ENCODE data around the gene NTNG1.

The NTNG1 gene

GRCh38 chr1:107493111-107493716, 352.4 kb downstream of the NTNG1 start:
- Histone ChIP-seq H3K27me3 (ENCODE audit: low read depth, low read length) (no peaks in the 10 kb centered on the region), H3K4me1 (ENCODE audit: control insufficient read depth in 1 of 2, insufficient read depth in 2 of 2, low read length in 2 of 2) (no peaks in the 10 kb centered on the region), H3K36me3 (ENCODE audit: control insufficient read depth in 1 of 2, insufficient read depth in 2 of 2, low read length in 2 of 2) (no peaks in the 10 kb centered on the region), H3K4me3 (ENCODE audit: low read depth in 1 of 2, low read length in 2 of 2) (no peak overlapping the region), H3K27ac (ENCODE audit: low read length) (no peak overlapping the region), H3K9me3 (ENCODE audit: control insufficient read depth in 1 of 2, low read length in 2 of 2) (no peaks in the 10 kb centered on the region)

GRCh38 chr1:107494061-107494460, 353.2 kb downstream of the NTNG1 start:
- H3K4me1 ChIP-seq (ENCODE audit: control insufficient read depth in 1 of 2, insufficient read depth in 2 of 2, low read length in 2 of 2) = no peaks in the 10 kb centered on the region
- H3K9me3 ChIP-seq (ENCODE audit: control insufficient read depth in 1 of 2, low read length in 2 of 2) = no peaks in the 10 kb centered on the region
- H3K4me3 ChIP-seq (ENCODE audit: low read depth in 1 of 2, low read length in 2 of 2) = no peak overlapping the region
- no peaks in the 10 kb centered on the region for H3K27me3 ChIP-seq (ENCODE audit: low read depth, low read length)
- H3K27ac ChIP-seq (ENCODE audit: low read length) = no peak overlapping the region
- H3K36me3 ChIP-seq (ENCODE audit: control insufficient read depth in 1 of 2, insufficient read depth in 2 of 2, low read length in 2 of 2) = no peaks in the 10 kb centered on the region

- Histone ChIP-seq H3K27me3 (ENCODE audit: low read depth, low read length) (no peaks in the 10 kb centered on the region), H3K27ac (ENCODE audit: low read length) (no peak overlapping the region), H3K36me3 (ENCODE audit: control insufficient read depth in 1 of 2, insufficient read depth in 2 of 2, low read length in 2 of 2) (no peaks in the 10 kb centered on the region), H3K4me3 (ENCODE audit: low read depth in 1 of 2, low read length in 2 of 2) (no peak overlapping the region), H3K9me3 (ENCODE audit: control insufficient read depth in 1 of 2, low read length in 2 of 2) (no peaks in the 10 kb centered on the region), H3K4me1 (ENCODE audit: control insufficient read depth in 1 of 2, insufficient read depth in 2 of 2, low read length in 2 of 2) (no peaks in the 10 kb centered on the region)
Observed at GRCh38 chr1:107496002-107496401, 355.2 kb downstream of the NTNG1 start.

GRCh38 chr1:107499139-107499744, 358.4 kb downstream of the NTNG1 start:
- no peaks in the 10 kb centered on the region for H3K4me1 ChIP-seq (ENCODE audit: control insufficient read depth in 1 of 2, insufficient read depth in 2 of 2, low read length in 2 of 2)
- H3K36me3 ChIP-seq (ENCODE audit: control insufficient read depth in 1 of 2, insufficient read depth in 2 of 2, low read length in 2 of 2) = no peaks in the 10 kb centered on the region
- H3K27ac ChIP-seq (ENCODE audit: low read length) = no peak overlapping the region
- no peaks in the 10 kb centered on the region for H3K9me3 ChIP-seq (ENCODE audit: control insufficient read depth in 1 of 2, low read length in 2 of 2)
- H3K27me3 ChIP-seq (ENCODE audit: low read depth, low read length) = no peaks in the 10 kb centered on the region
- no peak overlapping the region for H3K4me3 ChIP-seq (ENCODE audit: low read depth in 1 of 2, low read length in 2 of 2)

- H3K27me3 ChIP-seq (ENCODE audit: low read depth, low read length) = no peaks in the 10 kb centered on the region
- no peak overlapping the region for H3K27ac ChIP-seq (ENCODE audit: low read length)
- no peaks in the 10 kb centered on the region for H3K9me3 ChIP-seq (ENCODE audit: control insufficient read depth in 1 of 2, low read length in 2 of 2)
- H3K4me3 ChIP-seq (ENCODE audit: low read depth in 1 of 2, low read length in 2 of 2) = no peak overlapping the region
- no peaks in the 10 kb centered on the region for H3K36me3 ChIP-seq (ENCODE audit: control insufficient read depth in 1 of 2, insufficient read depth in 2 of 2, low read length in 2 of 2)
- no peaks in the 10 kb centered on the region for H3K4me1 ChIP-seq (ENCODE audit: control insufficient read depth in 1 of 2, insufficient read depth in 2 of 2, low read length in 2 of 2)
Observed at GRCh38 chr1:107501081-107501605, 360.3 kb downstream of the NTNG1 start.

GRCh38 chr1:107510347-107510746, 369.5 kb downstream of the NTNG1 start:
- Histone ChIP-seq H3K4me3 (ENCODE audit: low read depth in 1 of 2, low read length in 2 of 2) (no peak overlapping the region), H3K27me3 (ENCODE audit: low read depth, low read length) (no peaks in the 10 kb centered on the region), H3K36me3 (ENCODE audit: control insufficient read depth in 1 of 2, insufficient read depth in 2 of 2, low read length in 2 of 2) (no peaks in the 10 kb centered on the region), H3K9me3 (ENCODE audit: control insufficient read depth in 1 of 2, low read length in 2 of 2) (peaks cover 0 to 3% of the 10 kb centered on the region in 2 donors), H3K4me1 (ENCODE audit: control insufficient read depth in 1 of 2, insufficient read depth in 2 of 2, low read length in 2 of 2) (no peaks in the 10 kb centered on the region), H3K27ac (ENCODE audit: low read length) (no peak overlapping the region)

- no peak overlapping the region for H3K27ac ChIP-seq (ENCODE audit: low read length)
- no peaks in the 10 kb centered on the region for H3K27me3 ChIP-seq (ENCODE audit: low read depth, low read length)
- H3K4me1 ChIP-seq (ENCODE audit: control insufficient read depth in 1 of 2, insufficient read depth in 2 of 2, low read length in 2 of 2) = no peaks in the 10 kb centered on the region
- no peak overlapping the region for H3K4me3 ChIP-seq (ENCODE audit: low read depth in 1 of 2, low read length in 2 of 2)
- no peaks in the 10 kb centered on the region for H3K36me3 ChIP-seq (ENCODE audit: control insufficient read depth in 1 of 2, insufficient read depth in 2 of 2, low read length in 2 of 2)
- H3K9me3 ChIP-seq (ENCODE audit: control insufficient read depth in 1 of 2, low read length in 2 of 2) = peaks cover 0 to 3% of the 10 kb centered on the region in 2 donors
Observed at GRCh38 chr1:107512836-107513235, 372.0 kb downstream of the NTNG1 start.

GRCh38 chr1:107514841-107515240, 374.0 kb downstream of the NTNG1 start:
- Histone ChIP-seq H3K9me3 (ENCODE audit: control insufficient read depth in 1 of 2, low read length in 2 of 2) (no peaks in the 10 kb centered on the region), H3K4me3 (ENCODE audit: low read depth in 1 of 2, low read length in 2 of 2) (no peak overlapping the region), H3K27me3 (ENCODE audit: low read depth, low read length) (no peaks in the 10 kb centered on the region), H3K36me3 (ENCODE audit: control insufficient read depth in 1 of 2, insufficient read depth in 2 of 2, low read length in 2 of 2) (no peaks in the 10 kb centered on the region), H3K27ac (ENCODE audit: low read length) (no peak overlapping the region), H3K4me1 (ENCODE audit: control insufficient read depth in 1 of 2, insufficient read depth in 2 of 2, low read length in 2 of 2) (no peaks in the 10 kb centered on the region)

GRCh38 chr1:107515702-107516101, 374.9 kb downstream of the NTNG1 start:
- Histone ChIP-seq H3K36me3 (ENCODE audit: control insufficient read depth in 1 of 2, insufficient read depth in 2 of 2, low read length in 2 of 2) (no peaks in the 10 kb centered on the region), H3K9me3 (ENCODE audit: control insufficient read depth in 1 of 2, low read length in 2 of 2) (no peaks in the 10 kb centered on the region), H3K4me1 (ENCODE audit: control insufficient read depth in 1 of 2, insufficient read depth in 2 of 2, low read length in 2 of 2) (no peaks in the 10 kb centered on the region), H3K4me3 (ENCODE audit: low read depth in 1 of 2, low read length in 2 of 2) (no peak overlapping the region), H3K27me3 (ENCODE audit: low read depth, low read length) (no peaks in the 10 kb centered on the region), H3K27ac (ENCODE audit: low read length) (no peak overlapping the region)

GRCh38 chr1:107523061-107523460, 382.2 kb downstream of the NTNG1 start:
- Histone ChIP-seq H3K9me3 (ENCODE audit: control insufficient read depth in 1 of 2, low read length in 2 of 2) (no peaks in the 10 kb centered on the region), H3K4me3 (ENCODE audit: low read depth in 1 of 2, low read length in 2 of 2) (no peak overlapping the region), H3K27ac (ENCODE audit: low read length) (no peak overlapping the region), H3K4me1 (ENCODE audit: control insufficient read depth in 1 of 2, insufficient read depth in 2 of 2, low read length in 2 of 2) (no peaks in the 10 kb centered on the region), H3K27me3 (ENCODE audit: low read depth, low read length) (no peaks in the 10 kb centered on the region), H3K36me3 (ENCODE audit: control insufficient read depth in 1 of 2, insufficient read depth in 2 of 2, low read length in 2 of 2) (no peaks in the 10 kb centered on the region)

GRCh38 chr1:107523736-107524135, 382.9 kb downstream of the NTNG1 start:
- H3K9me3 ChIP-seq (ENCODE audit: control insufficient read depth in 1 of 2, low read length in 2 of 2) = no peaks in the 10 kb centered on the region
- no peaks in the 10 kb centered on the region for H3K27me3 ChIP-seq (ENCODE audit: low read depth, low read length)
- H3K4me3 ChIP-seq (ENCODE audit: low read depth in 1 of 2, low read length in 2 of 2) = no peak overlapping the region
- no peak overlapping the region for H3K27ac ChIP-seq (ENCODE audit: low read length)
- H3K4me1 ChIP-seq (ENCODE audit: control insufficient read depth in 1 of 2, insufficient read depth in 2 of 2, low read length in 2 of 2) = no peaks in the 10 kb centered on the region
- H3K36me3 ChIP-seq (ENCODE audit: control insufficient read depth in 1 of 2, insufficient read depth in 2 of 2, low read length in 2 of 2) = no peaks in the 10 kb centered on the region

GRCh38 chr1:107524301-107524700, 383.5 kb downstream of the NTNG1 start:
- Histone ChIP-seq H3K27ac (ENCODE audit: low read length) (no peak overlapping the region), H3K4me1 (ENCODE audit: control insufficient read depth in 1 of 2, insufficient read depth in 2 of 2, low read length in 2 of 2) (no peaks in the 10 kb centered on the region), H3K9me3 (ENCODE audit: control insufficient read depth in 1 of 2, low read length in 2 of 2) (no peaks in the 10 kb centered on the region)

More at GRCh38 chr1:107524301-107524700, 383.5 kb downstream of the NTNG1 start:
- H3K4me3 ChIP-seq (ENCODE audit: low read depth in 1 of 2, low read length in 2 of 2) = no peak overlapping the region
- H3K36me3 ChIP-seq (ENCODE audit: control insufficient read depth in 1 of 2, insufficient read depth in 2 of 2, low read length in 2 of 2) = no peaks in the 10 kb centered on the region
- no peaks in the 10 kb centered on the region for H3K27me3 ChIP-seq (ENCODE audit: low read depth, low read length)
